Measurements from ENCODE around the gene MRS2.

Gene MRS2

GRCh38 chr6:24402697-24403500 is at the start of gene MRS2:
TSS of gene MRS2 (plus strand) at chr6:24402936. CDS start at chr6:24403047, 111 bp downstream.
- no peak for TF ChIP-seq CTCF (conservative IDR thresholded peaks at IDR 0.05)
- H3K27ac ChIP-seq: peak within 1 kb of the TSS; percentile 92

- TF ChIP-seq CTCF (conservative IDR thresholded peaks at IDR 0.05): no peak
- no peak overlapping the region for H3K27ac ChIP-seq
These were observed 48.9 kb upstream of the MRS2 start for GRCh38 chr6:24353861-24354260.

DNA sequence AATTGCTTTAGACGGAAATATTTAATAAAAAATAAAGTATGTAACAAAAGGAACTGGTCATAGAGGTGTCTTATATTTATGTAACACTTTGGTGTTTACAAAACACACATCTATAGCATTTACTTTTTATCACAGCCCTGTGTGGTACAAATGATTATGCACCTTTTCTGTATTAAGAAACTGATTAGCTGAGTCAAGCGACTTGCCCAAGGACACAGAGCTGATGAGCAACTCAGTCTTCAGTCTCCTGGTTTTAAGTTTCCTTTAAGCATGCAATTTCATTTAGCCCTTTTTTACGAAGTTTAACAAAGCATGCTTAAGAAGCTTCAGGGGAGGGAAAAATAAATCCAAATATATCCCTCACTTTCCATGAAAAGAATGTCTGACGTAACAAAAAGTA is 47.3 kb upstream of the MRS2 start:
- TF ChIP-seq CTCF (conservative IDR thresholded peaks at IDR 0.05): no peak
- H3K27ac ChIP-seq: no peak overlapping the region

DNA sequence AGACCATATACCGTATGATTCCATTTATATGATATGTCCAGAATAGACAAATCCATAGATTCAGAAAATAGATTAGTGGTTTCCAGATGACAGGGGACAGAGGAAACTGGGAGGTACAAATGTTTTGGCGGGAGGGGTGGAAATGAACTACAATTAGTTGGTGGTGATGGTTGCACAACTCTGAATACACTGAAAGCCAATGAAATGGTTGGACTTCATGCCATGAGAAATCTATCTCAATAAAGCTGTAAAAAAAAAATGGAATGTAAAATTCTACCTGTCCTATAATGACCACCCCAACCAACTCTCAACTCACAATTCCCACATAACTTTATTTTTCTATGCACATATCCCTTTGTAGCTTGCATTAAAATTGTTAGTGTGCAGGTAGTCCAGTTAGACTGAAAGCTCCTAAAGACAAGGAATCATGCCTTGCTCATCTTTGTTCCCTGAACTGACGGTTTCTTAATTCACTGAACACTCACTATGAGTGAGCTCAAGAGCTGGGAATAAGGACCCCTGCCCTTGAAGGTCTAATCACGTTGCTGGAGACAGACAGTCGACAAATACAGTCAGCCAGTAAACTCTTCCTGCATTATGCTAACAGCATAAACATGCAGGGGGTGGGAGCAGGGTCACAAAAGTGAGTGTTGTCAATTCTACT is 46.3 kb upstream of the MRS2 start:
- no peak for TF ChIP-seq CTCF (conservative IDR thresholded peaks at IDR 0.05)
- peak overlapping the region; percentile 79 for H3K27ac ChIP-seq

DNA sequence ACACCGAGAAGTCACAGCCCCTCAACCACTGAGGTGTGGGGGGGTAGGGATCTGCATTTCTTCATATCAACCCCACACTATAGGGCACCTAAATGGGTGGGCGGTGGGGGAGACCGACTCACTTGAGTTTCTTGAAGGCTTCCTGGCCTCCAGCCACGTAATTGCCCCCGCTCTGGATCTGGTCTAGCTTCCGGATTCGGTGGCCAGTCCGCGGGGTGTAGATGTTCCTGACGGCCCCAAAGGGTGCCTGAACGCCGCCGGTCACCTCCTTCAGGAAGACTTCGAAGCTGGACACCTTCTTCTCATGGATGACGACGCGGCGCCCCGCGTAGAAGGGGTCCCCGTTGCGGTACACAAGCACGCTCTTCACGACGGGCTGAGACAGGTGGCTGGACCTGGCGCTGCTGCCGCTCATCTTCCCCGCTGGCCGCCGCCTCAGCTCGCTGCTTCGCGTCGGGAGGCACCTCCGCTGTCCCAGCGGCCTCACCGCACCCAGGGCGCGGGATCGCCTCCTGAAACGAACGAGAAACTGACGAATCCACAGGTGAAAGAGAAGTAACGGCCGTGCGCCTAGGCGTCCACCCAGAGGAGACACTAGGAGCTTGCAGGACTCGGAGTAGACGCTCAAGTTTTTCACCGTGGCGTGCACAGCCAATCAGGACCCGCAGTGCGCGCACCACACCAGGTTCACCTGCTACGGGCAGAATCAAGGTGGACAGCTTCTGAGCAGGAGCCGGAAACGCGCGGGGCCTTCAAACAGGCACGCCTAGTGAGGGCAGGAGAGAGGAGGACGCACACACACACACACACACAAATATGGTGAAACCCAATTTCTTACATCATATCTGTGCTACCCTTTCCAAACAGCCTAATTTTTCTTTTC is 45.2 kb upstream of the MRS2 start, which contains the start of gene DCDC2:
DCDC2 (minus strand) TSS at position 724 of the 883 bp plus-strand sequence; CDS start at position 415, 309 bp downstream.
- H3K27ac ChIP-seq: peak within 1 kb of the TSS; percentile 79
- peak; percentile 42 for TF ChIP-seq CTCF (conservative IDR thresholded peaks at IDR 0.05)

DNA sequence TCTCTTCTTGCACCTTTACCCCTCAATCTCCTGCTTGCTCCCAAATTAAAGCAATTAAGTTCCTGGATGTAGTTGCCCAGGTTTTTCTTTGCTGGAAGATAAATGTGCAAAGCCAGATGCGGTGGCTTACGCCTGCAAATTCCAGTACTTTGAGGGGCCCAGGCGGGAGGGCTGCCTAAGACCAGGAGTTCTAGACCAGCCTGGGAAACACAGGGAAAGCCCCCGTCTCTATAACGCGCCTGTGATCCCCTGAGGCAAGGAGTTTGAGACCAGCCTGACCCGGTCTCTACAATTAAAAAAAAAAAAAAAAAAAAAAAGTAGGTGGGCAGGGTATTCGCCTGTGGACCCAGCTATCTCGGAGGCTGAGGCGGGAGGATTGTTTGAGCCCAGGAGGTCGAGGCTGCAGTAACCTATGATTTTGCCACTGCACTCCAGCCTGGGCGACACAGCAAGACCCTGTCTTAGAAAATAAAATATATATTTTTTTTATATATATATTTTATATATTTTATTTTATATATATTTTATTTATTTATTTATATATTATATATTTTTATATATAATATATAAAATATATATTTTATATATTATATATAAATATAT is 44.4 kb upstream of the MRS2 start:
- H3K27ac ChIP-seq: peak overlapping the region; percentile 79
- no peak for TF ChIP-seq CTCF (conservative IDR thresholded peaks at IDR 0.05)

Measured in VCaP (cell line).